Endometrial microvascular endothelial cells (primary cell): ENCODE measurements around the gene GOLGA2. TPM values are rescaled to one million over a fixed set of nuclear protein-coding genes. Genes with fewer than 3 reads are reported as not detected.
"Not testable (repeated sequence)": the region's sequence is repeated elsewhere in the genome, so short reads cannot be mapped to it uniquely, and the experiment has no call there.

ENCODE experiments used
- in situ Hi-C: cut with HindIII; loops from 2 replicates; pipeline ENCODE4 v1.10.0; 2017; ENCODE audit warnings: low sequenced_read_pairs, low pct_unique_long_range_greater_than_20kb; ENCODE audit errors: inconsistent ontology term
- total RNA-seq: library from RNA; depleted of rRNA; stranded (reverse); fragments of >200 nt; gene quantifications from one replicate; pipeline ENCODE4 v1.2.3, GENCODE V29; 2015; ENCODE audit errors: inconsistent ontology term

GOLGA2 gene
- total RNA-seq, 1 donor from 2014 or later, result 60.6 TPM

DNA sequence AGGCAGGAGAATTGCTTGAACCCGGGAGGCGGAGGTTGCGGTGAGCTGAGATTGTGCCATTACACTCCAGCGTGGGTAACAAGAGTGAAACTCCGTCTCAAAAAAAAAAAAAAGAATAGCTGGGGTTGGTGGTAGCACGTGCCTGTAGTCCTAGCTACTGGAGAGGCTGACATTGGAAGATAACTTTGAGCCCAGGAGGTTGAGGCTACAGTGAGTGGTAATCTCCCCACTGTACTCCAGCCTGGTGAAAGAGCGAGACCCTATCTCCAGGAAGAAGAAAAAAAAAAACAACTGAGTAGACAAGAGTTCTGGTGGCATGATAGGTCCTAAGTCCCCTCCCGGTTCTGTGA lies 26.3 kb downstream of the GOLGA2 start:
- in situ Hi-C loops, result no loop called here

DNA sequence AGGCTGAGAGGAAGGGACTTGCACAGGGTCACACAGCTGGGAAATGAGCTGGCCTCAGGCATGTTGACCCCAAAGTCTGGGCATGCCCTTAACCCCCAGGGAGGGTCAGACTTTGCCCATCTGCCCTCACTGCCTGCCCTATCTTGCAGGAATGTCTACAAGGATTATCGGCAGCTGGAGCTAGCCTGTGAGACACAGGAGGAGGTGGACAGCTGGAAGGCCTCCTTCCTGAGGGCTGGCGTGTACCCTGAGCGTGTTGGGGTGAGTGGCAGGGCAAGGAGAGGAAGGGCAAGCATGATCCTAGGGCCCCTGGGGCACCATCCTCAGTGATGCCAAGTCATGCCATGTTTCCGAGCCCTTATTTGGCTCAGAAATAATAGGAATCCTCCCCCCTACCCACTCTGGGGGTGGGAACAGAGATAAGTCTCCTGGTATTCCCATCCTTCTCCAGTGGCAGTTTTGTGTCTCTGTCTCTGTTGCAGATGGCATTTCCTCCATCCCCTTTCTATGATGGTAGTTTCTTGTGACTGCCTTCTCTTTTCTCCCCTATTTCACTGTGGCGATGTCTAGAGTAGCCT lies 28.5 kb downstream of the GOLGA2 start:
- in situ Hi-C loops, result no loop called here

DNA sequence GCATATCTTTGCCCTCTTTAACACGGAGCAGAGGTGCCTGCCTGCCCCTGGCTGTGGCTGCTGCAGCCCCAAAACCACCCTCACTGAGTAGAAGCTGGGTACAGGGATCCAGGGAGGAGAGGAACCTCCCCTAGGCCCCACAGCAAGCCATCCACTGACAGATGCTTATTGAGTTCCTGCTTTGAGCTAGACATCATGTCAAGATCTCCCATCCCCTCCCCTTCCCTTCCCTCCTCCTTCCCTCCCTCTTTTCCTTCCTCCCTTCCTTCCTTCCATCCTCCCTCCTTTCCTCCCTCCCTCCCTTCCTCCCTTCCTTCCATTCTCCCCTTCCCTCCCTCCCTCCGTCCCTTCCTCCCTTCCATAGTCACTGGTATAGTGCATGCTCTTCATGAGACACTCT lies 29.3 kb downstream of the GOLGA2 start:
- in situ Hi-C loops, result no loop called here

DNA sequence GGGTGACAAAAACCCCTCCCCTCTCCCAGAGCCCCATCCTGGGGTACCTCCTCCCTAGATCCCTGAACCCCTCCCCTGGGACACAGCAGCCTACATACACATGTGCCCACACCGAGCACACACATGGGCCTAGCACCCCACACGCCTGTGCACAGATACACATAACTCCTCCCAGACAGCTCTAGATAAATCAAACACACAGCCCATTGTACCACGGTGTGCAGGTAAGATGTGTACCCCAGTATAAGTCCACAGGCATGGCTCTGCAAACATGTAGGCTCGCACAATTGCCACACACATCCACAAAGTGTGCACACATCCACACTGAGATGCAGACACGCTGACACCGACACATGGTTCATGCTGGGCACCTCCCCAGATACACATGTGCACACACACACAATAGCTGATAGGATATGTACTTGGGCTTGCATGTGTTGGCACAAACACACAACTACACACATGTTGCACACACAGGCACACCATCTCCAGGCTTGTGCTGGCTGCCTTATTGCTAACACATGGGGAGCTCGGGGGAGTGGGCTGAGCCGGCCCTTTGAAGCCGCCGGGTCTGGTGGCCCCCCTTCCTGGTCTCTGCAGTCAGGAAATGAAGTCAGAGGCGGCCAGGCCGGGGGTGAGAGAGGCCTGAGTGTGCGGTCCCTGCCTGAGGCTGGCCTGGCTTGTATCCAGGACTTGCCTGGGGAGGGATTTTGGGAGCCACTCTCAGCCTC lies 30.2 kb downstream of the GOLGA2 start:
- in situ Hi-C loops, result no loop called here

DNA sequence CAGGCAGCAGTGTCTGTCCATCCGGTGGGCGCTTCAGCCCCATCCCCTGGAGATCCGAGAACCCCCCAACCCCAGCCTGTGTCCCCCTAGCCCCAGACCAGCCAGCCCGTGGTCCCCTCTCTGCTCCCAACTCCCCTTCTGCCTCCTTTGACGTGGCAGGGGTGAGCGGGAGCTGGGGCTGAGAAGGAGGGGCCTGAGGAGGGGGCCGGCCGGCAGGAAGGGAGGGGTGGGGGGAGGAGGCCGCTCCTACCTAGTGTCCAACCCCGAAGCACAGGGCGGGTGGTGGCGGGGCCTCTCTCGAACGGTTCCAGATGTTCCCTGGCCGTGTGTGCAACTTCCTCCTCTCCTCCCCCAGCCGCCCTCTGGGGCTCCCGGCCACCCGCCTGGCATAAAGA lies 31.0 kb downstream of the GOLGA2 start:
- in situ Hi-C loops, result no loop called here

DNA sequence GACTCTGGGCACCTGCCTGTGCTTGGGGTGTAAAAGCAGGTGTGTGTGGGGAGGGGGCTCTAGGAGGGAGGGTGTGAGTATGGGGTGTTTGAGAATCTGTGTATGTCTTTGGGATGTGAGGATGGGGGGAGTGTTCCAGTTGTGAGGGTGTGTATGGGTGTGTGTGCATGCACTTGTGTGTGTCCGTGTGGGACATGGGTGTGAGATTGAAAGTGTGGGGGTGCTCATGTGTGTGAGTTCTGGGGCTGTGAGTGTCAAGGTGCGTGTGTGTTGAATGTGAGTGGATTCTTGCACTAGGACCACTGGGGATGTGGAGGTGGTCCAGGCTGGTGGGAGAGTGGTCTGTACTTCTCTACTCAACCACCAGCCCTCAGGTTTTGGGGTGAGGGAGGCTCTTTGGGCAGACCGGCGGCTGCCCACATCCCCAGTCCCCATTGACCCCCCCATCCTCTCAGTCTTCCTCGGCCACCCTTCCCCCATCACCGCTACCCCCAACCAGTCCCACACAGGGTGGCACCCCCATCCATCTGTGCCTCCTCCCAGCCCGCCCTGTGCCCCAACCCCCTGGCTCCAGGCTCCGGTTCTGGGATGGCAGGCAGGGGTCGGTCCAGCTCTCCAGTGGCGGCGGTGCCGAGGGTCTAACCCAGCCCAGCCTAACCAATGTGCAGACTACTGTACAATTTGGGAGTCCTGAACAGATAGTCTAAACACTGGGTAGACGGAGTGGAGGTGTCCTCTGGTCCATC lies 31.5 kb downstream of the GOLGA2 start:
- in situ Hi-C loops, result no loop called here

DNA sequence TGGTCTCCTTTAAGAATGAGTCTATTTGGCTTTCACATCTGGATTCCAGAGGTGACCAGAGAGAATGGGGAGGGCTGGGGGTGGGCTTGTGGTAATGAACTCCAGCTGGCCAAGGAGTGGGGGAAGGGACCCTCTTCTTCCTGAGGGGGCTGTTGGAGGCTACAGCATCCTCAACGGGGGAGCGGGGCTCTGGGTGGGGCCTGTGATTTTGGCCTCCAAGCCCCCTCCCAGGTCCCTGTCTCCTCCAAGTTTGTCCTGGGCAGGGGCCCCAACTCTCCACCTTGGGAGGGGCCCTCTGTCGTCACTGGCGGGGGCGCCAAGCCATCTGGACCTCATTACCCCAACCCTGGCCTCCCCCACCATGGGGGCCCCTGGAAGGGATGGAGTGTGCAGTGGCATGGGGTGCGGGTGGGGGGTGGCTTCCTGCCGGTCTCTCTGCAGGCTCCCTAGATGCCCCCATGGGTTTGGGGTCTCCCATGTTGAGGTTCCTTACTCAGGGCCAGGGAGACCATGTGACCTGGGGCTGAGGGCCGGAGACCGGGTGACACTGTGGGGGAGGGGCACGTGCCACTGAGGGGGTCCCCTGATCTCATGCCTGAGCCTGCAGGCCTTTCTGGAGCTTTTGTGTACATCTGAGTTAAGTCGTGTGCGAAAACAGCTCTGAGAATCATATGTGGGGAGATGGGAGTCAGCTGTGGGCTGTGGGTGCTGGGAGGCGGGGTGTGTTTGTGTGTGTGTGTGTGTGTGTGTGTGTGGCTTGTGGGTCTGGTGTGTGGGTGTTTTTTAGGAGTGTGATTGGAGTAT lies 32.4 kb downstream of the GOLGA2 start:
- in situ Hi-C loops, result no loop called here

DNA sequence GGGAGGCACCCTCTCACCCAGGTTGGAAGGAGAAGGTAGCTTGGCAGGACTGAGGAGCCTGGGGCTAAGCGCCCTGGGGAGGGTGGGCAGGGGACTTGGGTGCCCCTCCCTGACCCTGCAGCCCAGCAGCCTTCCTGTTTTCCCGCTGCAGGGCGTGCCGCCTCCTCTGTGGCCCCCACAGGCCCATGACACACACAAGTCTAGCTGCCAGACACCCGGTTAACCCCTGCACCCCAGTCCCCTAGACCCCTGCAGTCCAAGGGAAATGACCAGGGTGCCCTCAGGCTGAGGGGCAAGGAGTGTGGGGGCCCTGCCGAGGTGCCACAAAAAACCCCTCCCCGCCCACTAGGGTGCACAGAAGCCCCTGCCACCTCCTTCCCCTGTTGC lies 33.0 kb downstream of the GOLGA2 start:
- in situ Hi-C loops, result no loop called here

DNA sequence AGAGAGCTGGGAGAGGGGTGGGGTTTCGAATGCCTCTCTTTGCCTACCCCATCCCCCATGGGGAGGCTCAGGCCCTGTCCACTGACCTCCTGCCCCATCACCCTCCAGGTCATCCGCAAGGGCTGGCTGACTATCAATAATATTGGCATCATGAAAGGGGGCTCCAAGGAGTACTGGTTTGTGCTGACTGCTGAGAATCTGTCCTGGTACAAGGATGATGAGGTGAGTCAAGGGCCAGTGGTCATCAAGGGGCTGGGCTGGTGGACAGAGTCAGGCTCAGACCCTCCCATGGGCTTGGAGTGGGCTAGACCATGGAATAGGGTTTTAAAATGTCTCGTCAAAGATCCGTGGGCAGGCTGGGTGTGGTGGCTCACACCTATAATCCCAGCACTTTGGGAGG lies 33.7 kb downstream of the GOLGA2 start:
- in situ Hi-C loops, result no loop called here

DNA sequence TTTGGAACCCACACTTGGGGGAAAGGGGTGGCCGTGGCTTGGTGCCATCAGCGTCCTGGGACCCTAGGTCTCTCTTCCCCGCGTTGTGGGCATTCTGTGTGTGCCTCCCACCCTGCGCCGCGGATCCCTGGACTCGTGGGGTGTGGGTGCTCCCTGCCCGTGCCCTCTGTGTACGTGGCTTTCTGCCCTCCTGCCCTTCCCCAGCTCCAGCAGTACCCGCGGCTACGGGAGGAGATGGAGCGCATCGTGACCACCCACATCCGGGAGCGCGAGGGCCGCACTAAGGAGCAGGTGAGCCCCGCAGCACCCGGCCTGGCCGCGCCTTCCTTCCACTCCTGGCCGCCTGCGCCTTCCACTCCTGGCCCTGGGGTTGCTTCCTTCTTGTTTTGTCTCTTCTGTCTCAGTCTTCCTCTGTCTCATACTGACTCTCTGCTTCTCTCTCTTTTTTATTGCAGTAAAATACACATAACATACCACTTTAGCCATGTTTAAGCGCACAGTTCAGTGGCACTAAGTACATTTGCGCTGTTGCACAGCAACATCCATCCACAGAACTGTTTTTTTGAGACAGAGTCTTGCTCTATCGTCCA lies 41.9 kb downstream of the GOLGA2 start:
- in situ Hi-C loops, result no loop called here

DNA sequence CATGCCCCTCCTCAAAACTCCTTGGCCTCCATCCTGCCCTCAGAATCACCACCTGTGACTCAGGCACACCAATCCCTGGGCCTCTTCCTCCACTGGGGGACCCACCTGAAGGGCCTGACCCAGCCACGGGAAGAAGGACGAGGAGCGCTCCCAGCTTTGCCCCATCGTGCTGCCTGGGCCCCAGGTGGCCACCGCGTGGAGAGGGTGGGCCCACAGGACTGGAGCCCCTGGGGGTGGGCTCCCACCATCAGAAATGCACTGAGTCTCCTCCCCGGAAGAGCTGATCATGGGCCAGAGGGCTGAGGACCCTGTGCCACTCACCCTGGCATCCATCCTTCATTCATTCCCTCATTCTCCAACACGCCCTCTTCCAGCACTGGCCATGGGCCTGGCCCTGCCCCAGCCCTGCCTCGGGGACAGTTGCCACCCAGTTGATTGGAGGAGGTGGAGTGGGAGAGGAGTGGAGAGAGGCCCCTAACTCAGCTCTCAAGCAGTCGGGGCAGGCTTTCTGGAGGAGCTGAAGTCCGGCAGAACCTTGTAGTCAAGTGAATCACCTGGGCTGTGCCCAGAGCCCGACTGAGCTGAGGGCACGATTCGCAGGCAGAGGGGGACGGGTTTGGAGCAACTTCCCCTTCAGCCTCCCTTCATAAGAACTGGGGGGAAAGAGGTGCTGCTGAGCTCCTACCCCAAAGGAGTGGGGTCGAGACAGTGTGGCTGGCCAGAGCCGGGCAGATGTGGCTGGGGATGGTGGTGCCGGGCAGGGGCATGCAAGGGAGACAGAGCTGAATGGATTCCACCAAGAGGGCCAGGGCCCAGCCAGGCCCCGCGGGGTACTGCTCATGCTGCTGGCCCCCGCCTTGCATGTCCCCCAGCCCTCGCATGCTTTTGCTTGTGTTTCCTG lies 43.0 kb downstream of the GOLGA2 start:
- in situ Hi-C loops, result no loop called here

DNA sequence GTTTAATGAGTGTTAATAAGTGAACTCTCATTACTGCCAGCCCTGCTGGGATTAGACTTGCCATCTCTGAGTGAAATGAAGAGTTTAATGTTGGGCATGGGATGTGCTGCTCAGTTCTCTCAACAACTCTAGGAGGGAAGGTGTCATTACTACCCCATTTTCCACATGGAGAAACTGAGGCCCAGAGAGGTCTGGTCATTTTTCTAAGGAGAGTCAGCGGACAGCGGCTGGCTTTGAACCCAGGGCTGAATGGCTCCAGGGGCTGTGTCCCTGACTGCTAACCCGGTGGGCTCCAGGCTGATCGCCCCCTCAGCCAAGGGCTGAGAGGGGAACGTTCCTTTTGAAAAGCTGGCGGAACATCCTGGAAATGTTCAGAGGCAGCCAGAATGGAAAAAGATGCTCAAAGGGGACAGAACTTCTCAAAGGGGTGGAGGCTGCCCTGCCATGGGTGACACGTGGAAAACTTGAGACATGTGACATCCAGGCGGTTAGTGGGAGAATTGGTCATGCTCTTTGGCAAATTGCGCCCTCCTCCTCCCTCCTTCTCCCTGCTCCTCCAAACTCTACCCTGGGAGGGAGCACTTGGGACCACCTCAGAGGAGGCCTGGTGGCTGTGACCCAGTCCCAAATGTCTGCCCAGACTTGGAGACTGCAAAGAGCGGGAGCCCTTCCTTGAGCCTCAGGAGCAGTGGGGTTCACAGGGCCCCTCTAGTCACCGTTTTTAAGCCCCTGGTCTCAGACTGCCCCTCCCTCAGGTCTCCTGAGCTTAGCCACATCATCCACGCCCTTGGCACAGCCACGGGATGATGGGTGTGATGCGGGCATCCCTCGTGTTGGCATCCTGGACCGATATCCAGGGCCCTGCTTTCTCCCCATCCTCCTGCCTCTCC lies 43.9 kb downstream of the GOLGA2 start:
- in situ Hi-C loops, result no loop called here

DNA sequence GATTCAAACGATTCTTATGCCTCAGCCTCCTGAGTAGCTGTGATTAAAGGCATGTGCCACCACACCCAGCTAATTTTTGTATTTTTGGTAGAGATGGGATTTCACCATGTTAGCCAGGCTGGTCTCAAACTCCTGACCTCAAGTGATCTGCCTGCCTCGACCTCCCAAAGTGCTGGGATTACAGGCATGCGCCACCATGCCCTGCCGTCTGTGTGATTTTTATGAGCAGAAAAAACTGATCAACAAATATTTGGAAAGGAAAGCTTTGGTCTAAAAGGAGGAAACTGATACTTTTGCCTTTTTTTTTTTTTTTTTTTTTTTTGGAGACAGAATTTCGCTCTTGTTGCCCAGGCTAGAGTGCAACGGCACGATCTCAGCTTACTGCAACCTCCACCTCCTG lies 44.9 kb downstream of the GOLGA2 start:
- in situ Hi-C loops, result not testable (repeated sequence)

DNA sequence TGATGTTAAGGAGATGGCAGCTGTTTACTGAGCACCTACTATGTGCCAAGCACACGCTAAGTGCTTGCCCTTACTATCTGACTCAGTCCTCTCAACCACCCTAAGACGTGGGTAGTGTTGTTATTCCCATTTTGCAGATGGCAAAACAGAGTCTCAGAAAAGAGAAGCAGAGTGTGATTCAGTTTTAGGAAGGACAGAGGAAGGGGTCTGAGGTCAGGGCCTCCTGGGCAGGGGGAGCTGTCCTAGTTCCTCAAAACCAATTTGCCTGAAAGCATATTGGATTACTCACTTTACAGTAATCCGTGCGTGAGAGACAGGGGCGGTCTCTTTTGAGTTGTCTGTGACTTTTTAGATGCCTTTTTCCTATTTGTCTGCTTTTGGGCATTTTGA lies 49.4 kb downstream of the GOLGA2 start:
- in situ Hi-C loops, result no loop called here

DNA sequence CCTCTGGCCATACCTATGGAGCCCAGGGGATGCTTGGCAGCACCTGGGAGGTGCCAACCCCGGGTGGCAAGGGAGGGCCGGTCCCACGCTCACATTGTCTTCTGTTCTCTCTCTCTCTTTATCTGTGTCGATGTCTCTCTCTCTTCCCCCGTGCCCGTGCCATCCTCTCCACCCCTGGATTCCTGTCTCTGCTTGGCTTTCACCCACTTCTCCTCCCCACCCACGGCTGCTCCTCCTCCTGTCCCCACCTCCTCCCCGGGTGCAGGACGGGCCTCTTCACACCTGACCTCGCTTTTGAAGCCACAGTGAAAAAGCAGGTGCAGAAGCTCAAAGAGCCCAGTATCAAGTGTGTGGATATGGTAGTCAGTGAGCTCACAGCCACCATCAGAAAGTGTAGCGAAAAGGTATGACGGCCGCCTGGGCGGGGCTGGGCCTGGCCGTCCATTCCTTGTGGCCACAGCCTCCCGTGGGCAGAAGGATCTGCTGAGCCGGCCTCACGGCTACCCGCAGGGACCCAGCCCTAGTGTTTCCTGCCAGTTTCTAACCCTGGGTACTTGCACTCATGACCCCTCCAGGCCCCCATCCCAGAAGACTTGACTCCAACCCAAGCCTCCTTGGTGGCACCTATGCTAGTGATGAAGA lies 49.9 kb downstream of the GOLGA2 start:
- in situ Hi-C loops, result no loop called here

DNA sequence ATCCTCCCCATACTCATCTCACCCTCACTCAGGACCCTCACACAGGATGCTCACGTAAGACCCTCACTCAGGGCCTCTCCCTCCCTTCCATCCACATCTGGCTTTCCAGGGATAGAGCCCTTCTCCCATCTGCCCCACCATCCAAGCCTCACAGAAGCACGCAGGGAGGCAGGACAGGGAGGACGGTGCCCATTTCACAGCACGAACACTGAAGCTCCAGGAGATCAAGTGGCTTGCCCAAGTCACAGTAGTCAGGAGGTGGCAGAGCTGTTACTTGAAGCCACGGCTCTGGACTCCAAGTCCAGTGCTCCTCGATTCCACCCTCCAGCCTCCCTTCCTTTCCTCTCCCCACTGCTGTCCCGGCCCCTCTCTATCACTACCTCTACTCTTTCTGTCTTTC lies 50.9 kb downstream of the GOLGA2 start:
- in situ Hi-C loops, result no loop called here
